Ovary (tissue), 9 donors: ENCODE data around the gene CACNA2D4. TPM values are rescaled to one million over a fixed set of nuclear protein-coding genes. Genes with fewer than 3 reads are reported as not detected.

Experiments
- DNase-seq, 5 donors: peaks; one replicate each; pipeline ENCODE4 v3.0.0-alpha.2; 2019 to 2020
- H3K27ac ChIP-seq, 2 donors: fragments of 200-600 bp; one replicate each; pipeline versions ENCODE4 v1.5.1 to v1.8.0; 2019 to 2022
- H3K27me3 ChIP-seq: fragments of 200-600 bp; one replicate; pipeline ENCODE4 v1.8.0; 2022
- H3K36me3 ChIP-seq: fragments of 200-600 bp; sonication (generic); one replicate; pipeline ENCODE4 v1.5.1; 2019
- H3K4me1 ChIP-seq: one replicate; pipeline ENCODE4 v1.8.1; 2013; ENCODE audit warnings: mild to moderate bottlenecking, moderate library complexity; ENCODE audit not compliant: insufficient read depth
- H3K4me3 ChIP-seq: fragments of 200-600 bp; sonication (generic); one replicate; pipeline ENCODE4 v1.5.1; 2017
- H3K9me3 ChIP-seq, 2 donors: fragments of 200-600 bp in 1 of 2; sonication (generic) in 1 of 2; one replicate each; pipeline versions ENCODE4 v1.5.1 to v1.8.1; 2013 to 2019; ENCODE audit warnings: mild to moderate bottlenecking in 1 of 2, moderate library complexity in 1 of 2
- CTCF ChIP-seq, 3 donors: fragments of 450-650 bp in 2 of 3; fragments of 200-600 bp in 1 of 3; IDR thresholded peaks; one replicate each; pipeline versions ENCODE4 v1.5.1 to v1.8.0; 2016 to 2022; ENCODE audit warnings: antibody characterized with exemption in 3 of 3, mild to moderate bottlenecking in 1 of 3
- EP300 ChIP-seq: sonication (generic); formaldehyde crosslinking; IDR thresholded peaks from one replicate; pipeline ENCODE4 v1.6.1; 2017; ENCODE audit warnings: antibody characterized with exemption
- POLR2A ChIP-seq: fragments of 450-650 bp; IDR thresholded peaks from one replicate; pipeline ENCODE4 v1.6.1; 2017; ENCODE audit warnings: antibody characterized with exemption, mild to moderate bottlenecking, moderate library complexity
- WGBS, 3 donors: extraction: QIAGEN DNeasy Blood & Tissue Kit in 1 of 3; methylation state at CpG; one replicate each; pipeline versions ENCODE4 v1.1.5 to v1.1.7; 2013 to 2017; 5-methylcytosine and 5-hydroxymethylcytosine counted together
- intact Hi-C, 4 donors: fragments of 100-400 bp; cut with DNase I; formaldehyde crosslinking; loops; one replicate each; pipeline versions ENCODE4 v1.11.0 to v1.15.1; 2022 to 2023
- polyA plus RNA-seq, 2 donors: library from polyadenylated mRNA; stranded (reverse); fragments of 200-250 nt in 1 of 2; fragments of 350-450 nt in 1 of 2; fragmentation: Illumina TruSeq in 1 of 2; extraction: RNeasy Lipid Tissue Mini Kit (QIAGEN cat#74804) in 1 of 2; gene quantifications; one replicate each; pipeline ENCODE4 v1.2.3, GENCODE V29; 2013 to 2014
- total RNA-seq, 7 donors: library from RNA; depleted of rRNA in 2 of 7; stranded (reverse); fragments of >200 nt in 2 of 7; fragmentation: NEBNext Ultra II Directional in 3 of 7; extraction: Animal tissue kit (Norgen Biotek cat#: 25700) in 3 of 7; gene quantifications; one replicate each; pipeline versions ENCODE4 v1.1.0 to v1.2.4, GENCODE V29; 2016 to 2023
- donor health status: DM: no; HTN: no; CAD: no; lungs with moderate emphysema.
- donor health status: DM: no; HTN: no; CAD: no.
- donor health status: Bipolar disorder and iron deficiency.
- donor health status: DM: yes; HTN: yes; CAD: no.
- donor health status: DM: no; HTN: no; CAD: no.
- donor health status: DM: yes; HTN: yes; CAD: no.

Gene CACNA2D4
- total and polyA plus RNA-seq, 9 donors: 2.1 to 6.8 (median 3.2) TPM

- peaks cover 8% of the 10 kb centered on the region for H3K4me1 ChIP-seq
- intact Hi-C loops: loop anchor here (5.0 to 10.0 kb wide), 6 partner anchors 128 to 300 kb away; no protein-coding TSS in a partner anchor
- no peak for TF ChIP-seq EP300
- no peak for TF ChIP-seq POLR2A
- no peak for TF ChIP-seq CTCF (IDR thresholded peaks at IDR 0.05)
- H3K36me3 ChIP-seq: no peaks in the 10 kb centered on the region
- H3K27ac ChIP-seq: no peak overlapping the region
- no peaks in the 10 kb centered on the region for H3K9me3 ChIP-seq
- no peaks in the 10 kb centered on the region for H3K27me3 ChIP-seq
- H3K4me3 ChIP-seq: no peak overlapping the region
- peak in 1 of 5 donors; percentile 6 for DNase-seq
- WGBS, 3 donors: 73 to 84% (median 83%) methylated on average over 12 of the region's 12 CpGs
Observed at GRCh38 chr12:1934831-1935230, 16.4 kb upstream of the CACNA2D4 start.

GRCh38 chr12:1934068-1934467, 15.6 kb upstream of the CACNA2D4 start:
- intact Hi-C loops: loop anchor here in 3 of 4 donors (5.0 to 10.0 kb wide), 4 partner anchors 127 to 299 kb away; no protein-coding TSS in a partner anchor
- no peak for TF ChIP-seq EP300
- peaks cover 6% of the 10 kb centered on the region for H3K4me1 ChIP-seq
- no peak overlapping the region for H3K27ac ChIP-seq
- no peak overlapping the region for H3K4me3 ChIP-seq
- H3K36me3 ChIP-seq: no peaks in the 10 kb centered on the region
- H3K27me3 ChIP-seq: no peaks in the 10 kb centered on the region
- no peak for DNase-seq
- WGBS, 3 donors: 86 to 96% (median 90%) methylated on average over 5 of the region's 5 CpGs
- H3K9me3 ChIP-seq: no peaks in the 10 kb centered on the region

- Histone ChIP-seq H3K9me3 (no peaks in the 10 kb centered on the region), H3K4me3 (no peak overlapping the region), H3K27me3 (no peaks in the 10 kb centered on the region), H3K4me1 (peaks cover 6% of the 10 kb centered on the region), H3K27ac (no peak overlapping the region), H3K36me3 (no peaks in the 10 kb centered on the region)
- TF ChIP-seq POLR2A (no peak), CTCF (IDR thresholded peaks at IDR 0.05) (no peak), EP300 (no peak)
- WGBS, 3 donors: 47 to 50% (median 49%) methylated on average over 16 of the region's 16 CpGs
- intact Hi-C loops: loop anchor here in 3 of 4 donors (5.0 to 10.0 kb wide), 4 partner anchors 126 to 299 kb away; no protein-coding TSS in a partner anchor
- peak in 1 of 5 donors; percentile 14 for DNase-seq
Observed at GRCh38 chr12:1933342-1934051, 15.0 kb upstream of the CACNA2D4 start.

- TF ChIP-seq POLR2A: no peak
- TF ChIP-seq EP300: no peak
- TF ChIP-seq CTCF (IDR thresholded peaks at IDR 0.05): no peak
Observed at GRCh38 chr12:1932264-1932777, 13.9 kb upstream of the CACNA2D4 start.

GRCh38 chr12:1931642-1932041, 13.2 kb upstream of the CACNA2D4 start:
- H3K27ac ChIP-seq: no peak overlapping the region

More at GRCh38 chr12:1932264-1932777, 13.9 kb upstream of the CACNA2D4 start:
- Histone ChIP-seq H3K9me3 (no peaks in the 10 kb centered on the region), H3K27me3 (no peaks in the 10 kb centered on the region), H3K36me3 (no peaks in the 10 kb centered on the region), H3K4me3 (no peak overlapping the region), H3K4me1 (peaks cover 6% of the 10 kb centered on the region), H3K27ac (no peak overlapping the region)
- WGBS, 3 donors: 26 to 39% (median 31%) methylated on average over 16 of the region's 16 CpGs
- intact Hi-C loops: loop anchor here in 3 of 4 donors (5.0 to 10.0 kb wide), 4 partner anchors 125 to 298 kb away; no protein-coding TSS in a partner anchor
- DNase-seq: peak in 1 of 5 donors; percentile 24

More at GRCh38 chr12:1931642-1932041, 13.2 kb upstream of the CACNA2D4 start:
- Histone ChIP-seq H3K9me3 (no peaks in the 10 kb centered on the region), H3K27me3 (no peaks in the 10 kb centered on the region), H3K4me1 (peaks cover 4% of the 10 kb centered on the region), H3K4me3 (no peak overlapping the region), H3K36me3 (no peaks in the 10 kb centered on the region)
- WGBS, 3 donors: 93% methylated on average over 9 of the region's 9 CpGs
- TF ChIP-seq CTCF (IDR thresholded peaks at IDR 0.05) (no peak), POLR2A (no peak), EP300 (no peak)
- DNase-seq: no peak
- intact Hi-C loops: loop anchor here in 3 of 4 donors (5.0 to 10.0 kb wide), 4 partner anchors 124 to 297 kb away; no protein-coding TSS in a partner anchor
